Cerebellar nuclear complex (tissue), 1 donor: ENCODE data around the gene NTN1.

Source experiments
- DNase-seq, 2 experiments: peaks; one replicate each; lab custom pipeline; 2025; lab: John Stamatoyannopoulos, UW

The NTN1 gene

DNA sequence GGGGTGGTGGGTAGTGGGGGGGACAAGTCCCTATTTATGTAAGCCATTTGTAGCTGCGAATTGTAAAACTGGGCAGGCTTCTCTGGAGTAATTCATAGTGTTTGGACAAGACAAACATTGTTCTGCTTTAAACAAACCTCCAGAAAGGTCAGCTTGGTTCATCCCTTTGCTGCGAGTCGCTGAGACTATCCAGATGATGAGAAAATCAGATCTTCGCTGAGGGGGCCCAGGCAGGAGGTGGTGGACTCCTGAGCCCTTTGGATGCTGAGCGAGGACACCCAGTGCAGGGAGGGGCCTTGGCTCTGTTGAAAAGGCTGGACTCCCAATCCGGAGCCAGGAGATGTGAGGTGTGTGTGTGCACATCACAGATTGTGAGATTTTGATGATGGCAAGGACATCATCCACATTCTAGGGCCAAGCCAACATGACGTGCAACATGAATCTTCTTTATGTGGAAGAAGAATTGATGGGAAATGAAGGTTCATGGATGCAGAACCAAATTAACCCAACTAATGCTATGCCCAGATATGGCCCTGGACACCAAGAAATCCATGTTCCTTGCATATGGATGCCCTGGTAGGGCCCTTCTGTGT is 15.0 kb upstream of the NTN1 start:
- DNase-seq: no peak

DNA sequence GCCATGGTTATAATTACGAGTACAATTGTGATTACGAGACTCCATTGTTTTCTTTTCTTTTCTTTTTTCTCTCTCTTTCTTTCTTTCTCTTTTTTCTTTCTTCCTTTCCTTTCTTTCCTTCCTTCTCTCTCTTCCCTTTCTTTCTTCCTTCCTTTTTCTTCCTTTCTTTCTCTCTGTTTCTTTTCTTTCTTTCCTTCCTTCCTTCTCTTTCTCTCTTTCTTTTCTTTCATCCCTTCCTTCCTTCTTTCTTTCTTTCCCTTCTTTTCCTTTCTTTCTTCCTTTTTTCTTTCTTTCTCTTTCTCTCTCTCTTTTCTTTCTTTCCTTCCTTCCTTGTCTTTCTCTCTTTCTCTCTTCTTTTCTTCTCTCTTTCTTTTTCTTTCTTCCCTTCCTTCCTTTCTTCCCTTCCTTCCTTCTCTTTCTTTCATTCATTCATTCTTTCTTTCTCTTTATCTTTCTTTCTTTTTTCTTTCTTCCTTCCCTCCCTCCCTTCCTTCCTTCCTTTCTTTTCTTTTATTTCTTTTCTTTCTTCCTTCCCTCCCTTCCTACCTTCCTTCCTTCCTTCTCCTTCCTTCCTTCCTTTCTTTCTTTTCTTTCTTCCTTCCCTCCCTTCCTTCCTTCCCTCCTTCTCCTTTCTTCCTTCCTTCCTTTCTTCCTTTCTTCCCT is 14.1 kb upstream of the NTN1 start:
- DNase-seq: no peak

DNA sequence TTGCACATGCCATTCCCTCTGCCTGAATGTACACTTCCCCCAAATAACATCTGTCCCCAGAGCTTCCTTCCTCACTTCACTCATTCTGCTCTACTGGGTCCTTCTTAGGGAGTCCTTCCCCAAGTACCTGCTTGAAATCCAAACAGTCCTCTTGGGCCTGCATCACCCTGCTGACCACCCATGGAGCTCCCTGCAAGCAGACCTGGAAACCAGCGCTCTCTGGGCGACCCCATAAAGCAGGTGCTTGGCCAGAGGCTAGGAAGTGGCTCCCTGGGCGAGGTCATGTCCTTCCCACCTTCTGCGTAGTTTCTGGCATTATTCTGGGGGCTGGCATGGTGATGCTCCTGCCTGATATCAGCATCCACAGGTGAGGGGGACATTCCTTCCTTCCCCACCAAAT is 12.2 kb upstream of the NTN1 start:
- no peak for DNase-seq

DNA sequence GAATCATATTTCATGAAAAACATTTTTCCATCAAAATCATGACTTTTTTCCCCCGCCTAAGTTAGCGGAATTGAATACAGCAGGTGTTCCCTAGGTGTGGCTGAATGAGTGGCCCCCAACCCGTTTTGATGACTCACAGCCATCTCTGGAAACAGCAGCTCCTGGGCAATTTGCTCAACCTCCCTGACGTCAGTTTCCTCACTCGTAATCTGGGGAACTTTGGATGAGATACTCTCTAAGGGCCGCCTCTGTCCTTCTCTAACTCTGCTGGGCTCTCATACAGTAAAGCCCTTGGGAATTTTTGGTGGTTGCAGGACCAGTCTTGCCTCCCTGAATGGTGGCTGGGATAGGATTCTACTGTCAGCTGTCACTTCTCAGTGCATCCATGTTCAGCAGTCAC is 11.6 kb upstream of the NTN1 start:
- DNase-seq: no peak

DNA sequence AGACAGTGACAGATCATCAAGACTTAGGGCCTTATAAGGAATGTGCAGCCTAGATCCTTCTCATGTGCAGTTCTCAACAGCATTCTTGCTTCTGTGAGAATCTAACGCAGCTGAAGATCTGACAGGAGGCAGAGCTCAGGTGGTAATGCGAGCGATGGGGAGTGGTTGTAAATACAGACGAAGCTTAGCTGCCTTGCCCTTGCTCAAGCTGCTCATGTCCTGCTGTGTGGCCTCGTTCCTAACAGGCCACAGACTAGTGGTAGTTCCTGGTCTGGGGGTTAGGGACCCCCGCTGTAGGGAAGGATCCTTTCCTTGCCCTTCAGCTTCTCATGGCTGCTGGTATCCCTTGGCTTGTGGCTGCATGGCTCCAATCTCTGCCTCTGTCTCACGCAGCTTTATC is 10.3 kb upstream of the NTN1 start:
- DNase-seq: no peak

DNA sequence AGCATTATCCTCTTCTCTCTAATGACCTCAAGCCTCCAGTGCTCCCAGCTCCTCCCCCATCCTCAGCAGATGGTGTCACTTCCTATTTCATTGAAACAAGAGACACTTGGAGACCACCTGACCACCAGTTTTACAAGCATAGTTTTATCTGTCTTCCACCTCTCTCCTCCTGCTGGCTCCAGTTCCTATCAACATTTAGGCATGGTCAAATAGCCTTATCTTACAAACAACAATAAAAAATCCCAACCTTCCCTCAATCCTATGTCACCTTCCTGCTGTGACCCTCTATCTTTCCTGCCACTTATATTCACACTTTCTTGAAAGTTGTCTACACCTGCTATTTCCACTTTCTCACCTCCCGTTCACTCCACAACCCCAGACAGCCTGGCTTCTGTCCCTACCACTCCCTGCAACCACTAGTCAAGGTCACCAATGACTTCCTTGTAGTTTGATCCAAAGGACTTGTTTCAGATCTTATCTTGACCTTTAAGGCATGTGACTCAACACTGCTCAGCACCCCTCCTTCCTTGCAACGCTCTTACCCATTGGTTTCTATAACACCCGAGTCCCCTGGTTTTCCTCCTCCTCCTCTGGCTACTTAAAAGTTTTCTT is 4.3 kb upstream of the NTN1 start:
- DNase-seq: no peak

DNA sequence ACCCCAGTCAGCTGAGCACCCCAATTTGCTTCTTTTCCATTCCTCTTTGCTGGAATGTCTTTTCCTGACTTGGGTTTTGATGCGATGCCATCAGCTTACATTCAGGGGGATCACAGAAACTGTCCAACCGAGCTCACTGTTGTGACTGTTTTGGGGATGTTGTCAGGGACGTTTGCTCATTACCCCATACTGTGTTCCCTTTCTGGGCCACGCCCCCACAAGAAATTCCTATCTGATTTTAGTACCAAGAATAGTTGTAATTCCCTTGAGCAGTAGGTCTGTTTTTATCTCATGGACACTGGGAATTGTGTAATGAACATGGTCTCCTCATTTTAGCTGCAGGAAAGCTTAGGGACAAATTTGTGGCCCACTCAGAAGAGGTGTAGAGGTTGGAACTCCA is 2.6 kb upstream of the NTN1 start:
- no peak for DNase-seq

DNA sequence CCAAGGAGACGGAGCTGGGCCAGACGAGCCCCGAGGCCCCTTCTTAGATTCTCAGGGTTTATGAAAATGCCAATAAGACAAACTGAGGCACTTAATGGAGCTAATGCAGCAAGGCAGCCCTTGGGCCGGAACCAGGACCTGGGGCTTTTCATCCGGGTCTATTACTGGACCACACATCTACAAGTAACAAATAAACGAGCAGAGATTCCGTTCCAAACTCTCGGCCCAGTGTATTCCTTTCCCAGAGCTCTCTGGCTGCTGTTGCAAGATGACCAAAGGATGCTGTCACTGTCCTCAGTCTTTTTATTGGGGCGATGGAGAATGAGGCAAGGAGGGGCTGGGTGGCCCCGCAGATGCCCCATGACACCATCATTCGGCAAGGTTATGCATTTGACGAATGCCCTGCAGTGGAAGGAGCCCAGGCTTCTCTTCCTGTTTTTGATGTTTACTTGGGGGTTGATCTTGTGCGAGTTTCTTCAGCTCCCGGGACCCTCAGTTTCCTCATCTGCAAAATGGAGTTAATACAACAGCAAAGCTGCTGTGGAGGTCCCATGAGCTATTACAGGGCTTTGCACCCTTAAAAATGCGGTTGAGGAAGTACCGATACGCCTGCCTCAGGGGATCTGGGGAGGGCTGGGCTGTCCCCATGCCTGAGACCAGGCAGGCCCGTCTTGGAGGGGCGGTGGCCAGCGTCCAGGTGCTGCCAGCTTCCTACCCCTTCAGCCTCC is 1.1 kb upstream of the NTN1 start:
- no peak for DNase-seq

DNA sequence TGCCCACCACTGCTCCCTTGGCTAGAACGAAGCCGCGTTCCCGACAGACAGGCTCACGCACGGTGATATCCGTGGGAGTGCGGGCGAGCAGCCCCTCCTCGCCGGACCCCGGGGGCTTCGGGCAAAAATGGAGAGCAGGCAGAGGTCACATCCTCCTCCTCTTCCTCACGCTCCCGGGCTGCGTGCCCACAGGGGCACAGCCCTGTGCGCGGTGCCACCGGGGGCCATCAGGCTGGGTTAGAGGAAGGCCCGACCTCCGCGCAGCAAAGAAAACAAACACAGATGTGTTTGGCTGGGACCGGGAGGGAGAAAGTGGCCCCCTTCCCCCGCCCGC is 519 bp upstream of the NTN1 start:
- DNase-seq: no peak

DNA sequence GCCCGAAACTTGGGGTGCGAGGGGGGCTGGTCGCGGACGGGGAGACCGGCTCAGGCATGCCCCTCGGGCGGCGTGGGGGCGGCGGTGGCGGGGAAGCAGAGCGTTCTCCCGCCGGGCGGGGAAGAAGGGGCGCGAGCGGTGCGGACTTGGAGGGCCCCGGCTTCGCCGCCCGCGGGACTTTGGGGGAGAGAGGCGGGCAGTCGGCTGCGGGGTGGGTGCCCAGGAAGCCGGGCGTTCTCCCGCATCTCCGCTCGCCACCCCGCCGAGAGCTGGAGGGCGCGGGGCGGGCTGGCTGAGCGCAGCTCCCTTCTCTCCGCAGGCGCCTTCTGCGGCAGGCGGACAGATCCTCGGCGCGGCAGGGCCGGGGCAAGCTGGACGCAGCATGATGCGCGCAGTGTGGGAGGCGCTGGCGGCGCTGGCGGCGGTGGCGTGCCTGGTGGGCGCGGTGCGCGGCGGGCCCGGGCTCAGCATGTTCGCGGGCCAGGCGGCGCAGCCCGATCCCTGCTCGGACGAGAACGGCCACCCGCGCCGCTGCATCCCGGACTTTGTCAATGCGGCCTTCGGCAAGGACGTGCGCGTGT is 772 bp downstream of the NTN1 start:
- no peak for DNase-seq

DNA sequence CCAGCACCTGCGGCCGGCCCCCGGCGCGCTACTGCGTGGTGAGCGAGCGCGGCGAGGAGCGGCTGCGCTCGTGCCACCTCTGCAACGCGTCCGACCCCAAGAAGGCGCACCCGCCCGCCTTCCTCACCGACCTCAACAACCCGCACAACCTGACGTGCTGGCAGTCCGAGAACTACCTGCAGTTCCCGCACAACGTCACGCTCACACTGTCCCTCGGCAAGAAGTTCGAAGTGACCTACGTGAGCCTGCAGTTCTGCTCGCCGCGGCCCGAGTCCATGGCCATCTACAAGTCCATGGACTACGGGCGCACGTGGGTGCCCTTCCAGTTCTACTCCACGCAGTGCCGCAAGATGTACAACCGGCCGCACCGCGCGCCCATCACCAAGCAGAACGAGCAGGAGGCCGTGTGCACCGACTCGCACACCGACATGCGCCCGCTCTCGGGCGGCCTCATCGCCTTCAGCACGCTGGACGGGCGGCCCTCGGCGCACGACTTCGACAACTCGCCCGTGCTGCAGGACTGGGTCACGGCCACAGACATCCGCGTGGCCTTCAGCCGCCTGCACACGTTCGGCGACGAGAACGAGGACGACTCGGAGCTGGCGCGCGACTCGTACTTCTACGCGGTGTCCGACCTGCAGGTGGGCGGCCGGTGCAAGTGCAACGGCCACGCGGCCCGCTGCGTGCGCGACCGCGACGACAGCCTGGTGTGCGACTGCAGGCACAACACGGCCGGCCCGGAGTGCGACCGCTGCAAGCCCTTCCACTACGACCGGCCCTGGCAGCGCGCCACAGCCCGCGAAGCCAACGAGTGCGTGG is 1.5 kb downstream of the NTN1 start:
- no peak for DNase-seq

DNA sequence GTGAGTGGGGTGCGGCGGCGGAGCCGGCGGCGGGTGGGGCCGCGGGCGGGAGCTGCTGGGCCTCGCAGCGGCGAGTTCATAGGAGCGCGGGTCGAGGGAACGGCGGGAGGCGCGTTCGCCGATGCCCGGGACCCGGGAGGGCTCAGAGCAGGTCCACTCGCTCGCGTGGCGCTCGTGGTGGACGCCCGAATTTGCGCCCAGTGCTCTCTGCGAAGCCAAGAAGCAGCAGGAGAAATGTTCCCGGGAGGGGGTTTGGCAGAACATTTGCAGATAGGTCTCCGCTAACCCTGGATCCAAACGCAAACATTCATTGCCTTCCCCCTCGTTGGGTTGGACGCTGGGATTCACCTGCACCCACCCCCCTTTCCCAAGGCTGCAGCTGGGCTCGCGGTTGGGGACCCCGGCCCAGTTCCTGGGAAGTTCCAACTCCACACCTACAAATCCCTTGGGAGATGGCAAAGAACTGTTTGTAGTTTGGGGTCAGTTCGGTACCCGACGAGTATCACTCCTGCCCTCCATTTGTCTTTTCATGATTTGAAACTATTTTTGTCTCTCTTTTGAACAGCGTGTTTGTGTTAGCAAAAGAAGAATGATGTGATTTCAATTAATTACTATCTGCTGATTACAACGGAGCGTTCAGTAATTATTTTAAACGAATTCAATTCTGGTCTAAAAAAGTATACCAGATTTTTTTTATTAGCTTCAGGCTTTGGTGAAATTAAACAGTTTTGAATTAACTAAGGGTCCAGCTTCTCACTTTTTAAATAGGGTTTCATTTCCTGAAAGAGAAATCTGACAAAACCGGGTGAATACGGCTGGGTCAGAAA is 2.3 kb downstream of the NTN1 start:
- DNase-seq: no peak

DNA sequence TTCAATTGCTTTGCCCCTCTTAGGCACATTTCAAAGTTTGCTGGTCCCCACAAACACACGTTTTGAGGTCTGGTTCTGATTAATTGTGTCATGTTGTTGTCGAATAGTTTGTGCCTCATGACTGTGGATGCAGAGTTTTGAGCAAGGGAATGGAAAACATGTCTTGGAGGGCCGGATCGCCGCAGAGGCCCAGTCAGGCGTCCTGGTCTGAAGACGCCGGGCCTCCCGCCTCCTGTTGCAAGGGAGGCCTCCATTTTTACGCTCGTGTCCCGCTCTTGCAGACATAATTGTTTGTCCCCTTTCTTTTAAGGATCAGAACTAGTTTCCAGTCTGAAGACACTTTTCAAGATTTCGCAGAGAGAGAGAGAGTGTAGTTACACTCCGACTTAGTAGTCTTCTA is 3.2 kb downstream of the NTN1 start:
- no peak for DNase-seq

DNA sequence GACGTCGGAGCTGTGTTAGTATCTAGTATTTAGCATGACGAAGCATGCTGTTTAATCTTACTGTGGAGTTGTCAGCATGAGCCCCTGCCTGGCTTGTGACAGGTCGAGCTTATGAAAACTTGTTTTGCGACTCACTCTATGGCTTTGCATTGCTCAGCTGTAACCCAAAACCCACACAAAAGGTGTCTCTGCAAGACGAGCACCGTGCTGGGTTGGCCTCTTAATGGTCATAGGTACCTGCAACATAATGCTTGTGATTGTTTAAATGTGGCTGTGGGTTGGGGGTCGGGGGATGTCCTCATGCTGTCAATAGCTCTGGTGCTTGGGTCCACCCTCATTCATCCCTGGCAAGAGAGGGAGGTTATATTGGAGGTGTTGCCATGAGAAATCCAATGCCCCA is 5.4 kb downstream of the NTN1 start:
- no peak for DNase-seq

DNA sequence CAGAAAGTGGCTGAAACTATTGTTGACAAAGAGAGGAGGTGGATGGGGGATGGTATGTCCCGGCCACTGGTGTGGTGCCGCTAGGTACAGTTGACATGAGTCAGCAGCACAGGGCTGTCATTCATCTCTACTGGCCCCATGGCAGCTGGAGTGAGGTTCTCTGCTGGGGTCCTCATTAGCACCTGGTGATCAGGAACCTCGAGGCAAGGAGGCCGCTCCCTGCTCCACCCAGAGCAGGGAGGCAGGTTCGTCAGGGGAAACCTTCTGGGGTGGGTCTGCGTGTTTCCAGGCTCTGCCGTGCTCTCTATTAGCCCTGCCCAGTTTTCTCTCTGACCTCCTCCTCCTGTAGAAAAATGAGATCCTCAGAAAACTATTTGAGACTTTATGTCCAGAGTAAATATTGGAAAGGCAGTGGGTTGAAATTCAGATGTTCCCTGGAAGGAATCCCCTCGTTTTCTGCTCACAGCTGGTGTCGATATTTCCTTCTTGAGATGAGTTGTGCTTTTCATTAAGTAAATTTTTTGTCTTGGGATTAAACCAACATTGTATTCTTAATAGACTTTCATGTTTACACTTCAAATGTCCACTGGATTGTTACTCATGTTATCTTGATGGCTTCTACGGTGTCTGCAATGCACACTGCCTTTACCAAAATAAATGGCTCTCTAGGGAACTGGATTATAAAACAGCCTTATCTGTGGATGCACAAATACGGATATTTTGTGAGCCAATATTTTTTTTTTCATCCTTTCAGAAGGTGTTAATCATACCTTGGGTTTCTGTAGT is 7.1 kb downstream of the NTN1 start:
- no peak for DNase-seq

DNA sequence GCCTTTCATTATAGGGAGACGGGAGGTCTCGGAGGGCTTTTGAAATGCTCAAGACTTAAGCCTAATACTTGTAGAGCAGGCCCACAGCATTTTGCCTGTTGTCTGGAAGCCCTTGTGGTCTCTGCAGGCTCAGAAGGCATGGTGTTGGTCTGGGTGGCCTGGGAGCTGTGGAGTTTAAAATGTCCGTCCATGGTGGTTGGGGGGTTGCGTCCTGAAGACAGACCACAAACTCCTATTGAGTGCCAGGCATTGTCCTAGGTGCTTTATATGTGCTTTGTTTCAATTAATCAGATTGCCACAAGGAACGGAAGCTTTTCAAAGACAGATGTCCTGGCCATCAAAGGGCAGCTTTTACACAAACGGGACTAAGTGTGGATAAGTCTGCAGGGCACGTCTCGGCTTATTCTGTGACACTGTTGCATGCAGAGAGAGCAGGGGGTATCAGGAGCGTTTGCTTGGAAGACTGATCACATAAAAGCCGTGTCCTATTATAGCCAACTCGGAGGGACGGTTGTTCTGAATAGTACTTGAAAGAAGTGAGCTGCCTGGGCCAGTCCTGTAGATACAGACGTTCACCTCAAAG is 7.8 kb downstream of the NTN1 start:
- no peak for DNase-seq

DNA sequence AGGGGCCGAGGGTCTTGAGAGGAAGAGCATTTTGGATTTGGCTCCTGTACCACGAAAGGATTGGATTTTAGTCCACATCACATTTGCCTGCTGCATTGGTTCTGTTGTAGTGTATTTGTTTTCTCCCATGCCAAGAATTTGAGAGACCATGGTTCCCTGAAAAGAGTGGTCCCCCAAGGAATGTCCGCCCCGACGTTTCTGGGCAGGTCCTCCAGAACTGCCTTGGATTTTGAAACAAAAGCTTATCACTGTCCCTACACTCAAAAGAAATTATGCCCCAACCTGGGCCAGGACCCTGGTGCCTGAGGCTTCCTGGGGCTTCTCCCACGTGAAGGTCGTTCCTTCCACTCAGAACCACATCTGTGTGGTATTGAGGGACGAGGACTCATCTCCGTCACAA is 10.8 kb downstream of the NTN1 start:
- no peak for DNase-seq

DNA sequence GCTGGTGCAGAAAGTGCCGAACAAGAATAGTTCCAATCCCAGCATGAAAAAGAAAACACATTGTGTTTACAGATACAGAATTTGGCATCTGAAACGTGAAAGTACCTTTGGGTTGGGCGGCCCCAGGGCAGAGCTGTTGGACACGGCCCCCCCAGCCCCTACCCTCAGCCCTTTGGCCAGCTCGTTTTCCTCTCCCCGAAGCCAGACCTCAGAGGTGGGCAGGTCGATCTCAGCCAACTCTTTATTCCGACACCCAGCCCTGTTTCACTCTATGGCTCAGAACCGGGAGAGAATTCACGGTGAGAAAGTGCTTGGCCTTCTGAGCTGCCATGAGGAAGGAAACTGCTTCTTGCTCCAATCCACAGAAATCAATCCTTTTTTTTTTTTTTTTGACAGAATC is 11.3 kb downstream of the NTN1 start:
- no peak for DNase-seq

DNA sequence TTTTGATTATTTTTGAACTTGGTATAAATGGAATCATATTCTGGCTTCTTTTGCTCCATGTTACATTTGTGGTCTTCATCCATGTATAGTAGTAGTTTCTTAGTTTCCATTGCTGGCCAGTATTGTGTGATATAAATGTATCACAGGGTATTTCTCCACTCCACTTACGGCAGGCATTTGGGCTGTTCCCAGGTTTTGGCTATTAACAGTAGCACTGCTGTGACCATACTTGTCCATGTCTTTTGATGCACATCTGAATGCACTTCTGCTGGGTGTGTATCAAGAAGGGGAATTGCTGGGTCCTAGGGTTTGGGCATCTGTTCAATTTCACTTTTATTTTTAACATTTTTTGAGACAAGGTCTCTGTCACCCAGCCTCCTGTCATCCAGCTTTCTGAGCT is 13.9 kb downstream of the NTN1 start:
- DNase-seq: no peak

DNA sequence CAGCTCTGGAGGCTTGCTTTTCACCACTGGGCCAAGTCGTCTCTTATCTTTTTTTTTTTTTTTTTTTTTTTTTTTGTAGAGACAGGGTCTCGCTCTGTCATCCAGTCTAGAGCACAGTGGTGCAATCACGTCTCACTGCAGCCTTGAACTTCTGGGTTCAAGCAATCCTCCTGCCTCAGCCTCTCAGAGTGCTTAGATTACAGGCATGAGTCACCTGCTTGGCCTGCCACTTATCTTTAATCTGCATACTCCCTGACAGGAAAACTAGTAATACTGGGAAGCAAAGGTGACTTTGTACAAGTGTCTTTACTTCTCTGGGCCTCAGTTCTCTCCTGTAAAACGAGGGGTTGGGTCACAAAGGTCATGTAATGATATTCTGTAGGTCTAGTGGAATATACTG is 15.0 kb downstream of the NTN1 start:
- DNase-seq: no peak
